HepG2 (cell line): ENCODE results near the gene NUBP1. TPM values are rescaled to one million over a fixed set of nuclear protein-coding genes. Genes with fewer than 3 reads are reported as not detected.

Experiments used
- ATAC-seq: fragments of 200-7000 bp; cut with Tn5 transposase; 3 replicates; pipeline ENCODE4 v1.9.1; 2020; ENCODE audit warnings: mild to moderate bottlenecking, moderate library complexity
- BruUV-seq: library from RNA; stranded (reverse); fragments of 400-500 nt; replicated peaks from 2 replicates; lab custom pipeline; 2021; lab: Mats Ljungman, UMichigan
- CTCF ChIA-PET: fragments of 300-600 bp; formaldehyde crosslinking; extraction: SDS; loops from one replicate; lab custom pipeline; 2021; ENCODE audit warnings: low total read pairs, inconsistent platforms, low intra/inter-chr PET ratio; lab: Yijun Ruan, JAX
- POLR2A ChIA-PET: fragments of 350-600 bp; sonication (Branson Sonifier 250); formaldehyde crosslinking; loops from one replicate; lab custom pipeline; 2020; ENCODE audit warnings: antibody characterized with exemption, inconsistent platforms; lab: Yijun Ruan, JAX
- DNase-seq: peaks from one replicate; pipeline ENCODE4 v3.0.0-alpha.2; 2015; ENCODE audit warnings: low spot score
- FAIRE-seq: peaks from 3 replicates; lab custom pipeline; 2011; peaks lifted over from hg19 to GRCh38; lab: Jason Lieb, UNC
- H2AFZ ChIP-seq: one replicate; pipeline ENCODE4 v1.6.1; 2011; ENCODE audit warnings: low read length, inconsistent platforms
- H3K27ac ChIP-seq: fragments of 300-600 bp; 3 replicates; pipeline ENCODE4 v1.8.0; 2011; ENCODE audit warnings: mixed run types, mild to moderate bottlenecking, mixed read lengths, low read length, inconsistent platforms; ENCODE audit not compliant: insufficient read depth; ENCODE audit errors: extremely low read length
- H3K27me3 ChIP-seq, 2 experiments: fragments of 200-600 bp in 1 of 2; 2 replicates in 1 of 2; 3 replicates in 1 of 2; pipeline versions ENCODE4 v1.6.0 to v1.8.0; 2011; ENCODE audit warnings: low read length in 2 of 2, mild to moderate bottlenecking in 2 of 2, moderate library complexity in 2 of 2, inconsistent platforms in 1 of 2; ENCODE audit not compliant: insufficient read depth in 2 of 2, control insufficient read depth in 1 of 2
- H3K36me3 ChIP-seq, 2 experiments: fragments of 200-600 bp in 1 of 2; replicated peaks in 1 of 2; 2 replicates in 1 of 2; 3 replicates in 1 of 2; pipeline versions ENCODE4 v1.5.1 to v1.8.0; 2011; ENCODE audit warnings: low read length in 2 of 2, inconsistent platforms in 1 of 2; ENCODE audit not compliant: insufficient read depth in 2 of 2, control insufficient read depth in 1 of 2
- H3K4me1 ChIP-seq: 2 replicates; pipeline ENCODE4 v1.5.1; 2012; ENCODE audit warnings: low read length, inconsistent platforms; ENCODE audit not compliant: insufficient read depth
- H3K4me2 ChIP-seq: 2 replicates; pipeline ENCODE4 v1.6.0; 2011; ENCODE audit warnings: low read depth, low read length, inconsistent platforms
- H3K4me3 ChIP-seq, 3 experiments: fragments of 200-600 bp in 1 of 3; sonication (generic), shearing (Covaris generic) in 1 of 3; replicated peaks in 1 of 3; 2 replicates each; pipeline ENCODE4 v1.5.1; 2011 to 2016; ENCODE audit warnings: low read length in 3 of 3, inconsistent platforms in 2 of 3, low read depth in 2 of 3, mild to moderate bottlenecking in 2 of 3, control low read depth in 1 of 3, mixed read lengths in 1 of 3; ENCODE audit not compliant: insufficient read depth in 1 of 3
- H3K79me2 ChIP-seq: one replicate; pipeline ENCODE4 v1.6.1; 2011; ENCODE audit warnings: low read length, inconsistent platforms; ENCODE audit not compliant: insufficient read depth
- H3K9ac ChIP-seq: 2 replicates; pipeline ENCODE4 v1.6.0; 2011; ENCODE audit warnings: mild to moderate bottlenecking, low read depth, low read length, inconsistent platforms; ENCODE audit not compliant: insufficient read depth
- H3K9me3 ChIP-seq: 2 replicates; pipeline ENCODE4 v1.5.1; 2012; ENCODE audit warnings: mild to moderate bottlenecking, low read length
- H4K20me1 ChIP-seq: 2 replicates; pipeline ENCODE4 v1.6.0; 2011; ENCODE audit warnings: inconsistent platforms, mild to moderate bottlenecking, low read length, moderate library complexity; ENCODE audit not compliant: insufficient read depth
- CREBL2 ChIP-seq: sonication (generic); formaldehyde crosslinking; IDR thresholded peaks from 2 replicates; pipeline ENCODE4 v1.8.1; 2023; ENCODE audit warnings: missing genetic modification reagents, mild to moderate bottlenecking, borderline replicate concordance
- REL ChIP-seq: sonication (generic); formaldehyde crosslinking; conservative IDR thresholded peaks from 2 replicates; pipeline ENCODE4 v1.8.0; 2022; ENCODE audit warnings: mild to moderate bottlenecking, missing genetic modification reagents, moderate library complexity
- WGBS: methylation state at CpG from one replicate; pipeline ENCODE4 v1.1.6; 2017; ENCODE audit warnings: low lambda C conversion rate; 5-methylcytosine and 5-hydroxymethylcytosine counted together
- in situ Hi-C: cut with HindIII; loops from 2 replicates; pipeline ENCODE4 v1.10.0; 2017; ENCODE audit warnings: low pct_unique_long_range_greater_than_20kb; ENCODE audit not compliant: extremely low pct_ligation_motif_present
- intact Hi-C: fragments of 100-400 bp; cut with micrococcal nuclease; formaldehyde crosslinking; loops from one replicate; pipeline ENCODE4 v1.10.0; 2022; ENCODE audit not compliant: unreplicated experiment
- polyA plus RNA-seq, 8 experiments: library from polyadenylated mRNA; depleted of rRNA in 3 of 8; stranded (reverse) in 7 of 8; unstranded in 1 of 8; fragments of >200 nt; fragmentation: Illumina TruSeq in 4 of 8; extraction: Trizol in 4 of 8; gene quantifications; 2 replicates each; pipeline versions ENCODE4 v1.2.1 to v1.2.3, GENCODE V29; 2011 to 2016; ENCODE audit warnings: low read depth in 4 of 8, missing spikeins in 1 of 8, mixed read lengths in 1 of 8; ENCODE audit not compliant: insufficient read depth in 1 of 8
- total RNA-seq, 5 experiments: library from RNA; depleted of rRNA; stranded (reverse); fragments of >200 nt; fragmentation: Illumina TruSeq; extraction: Trizol; gene quantifications; 2 replicates each; pipeline ENCODE4 v1.2.3, GENCODE V29; 2016; ENCODE audit warnings: low read depth in 1 of 5
- TF ChIP-seq, protein P1 (sequence below): sonication (generic); formaldehyde crosslinking; IDR thresholded peaks from 2 replicates; pipeline ENCODE4 v1.9.0; 2022; ENCODE audit warnings: missing genetic modification reagents, mild to moderate bottlenecking, borderline replicate concordance
- TF ChIP-seq, protein P2 (sequence below): fragments of 450-650 bp; IDR thresholded peaks from 2 replicates; pipeline ENCODE4 v1.6.1; 2016

The NUBP1 gene
- total and polyA plus RNA-seq, 2 of the 13 experiments (the other 11 are each of a cell fraction or from before 2014, with no cell fraction given) = 53.5 to 70.4 TPM

DNA sequence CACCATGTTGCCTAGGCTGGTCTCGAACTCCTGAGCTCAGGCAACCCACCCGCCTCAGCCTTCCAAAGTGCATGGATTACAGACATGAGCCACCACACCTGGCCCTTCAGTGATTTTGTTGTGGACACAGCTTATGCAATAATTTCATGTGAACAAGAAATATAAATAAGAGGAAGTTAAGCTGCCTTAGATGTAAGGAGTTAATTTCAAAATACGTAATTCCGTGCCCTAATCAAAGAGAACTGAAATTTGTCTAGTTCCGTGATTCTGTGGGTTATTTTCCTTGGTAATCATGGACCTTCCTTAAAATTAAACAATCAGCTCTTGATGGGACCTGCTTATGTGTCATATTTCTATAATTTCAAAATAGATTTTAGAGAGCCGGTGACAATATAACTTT, 63.1 kb downstream of the NUBP1 start:
- intact Hi-C loops = no loop called here
- TF ChIP-seq CREBL2 (no peak), REL (CRISPR knock-in tag) (no peak)
- TF ChIP-seq, all 625 proteins: peak for 0
- no peak overlapping the region for H2AFZ ChIP-seq
- in situ Hi-C loops = no loop called here
- FAIRE-seq (no peak), DNase-seq (no peak), ATAC-seq (no peak)
- 34% methylated on average over 6 of the region's 6 CpGs for WGBS
- no peaks in the 10 kb centered on the region for H3K4me1 ChIP-seq
- BruUV-seq = no TSS peak
- no peak overlapping the region for H3K9ac ChIP-seq
- CTCF ChIA-PET = no interaction called here
- H3K4me3 ChIP-seq = no peak overlapping the region
- H3K9me3 ChIP-seq = no peaks in the 10 kb centered on the region
- no peak overlapping the region for H3K27ac ChIP-seq
- H4K20me1 ChIP-seq = no peaks in the 10 kb centered on the region
- POLR2A ChIA-PET = no interaction called here
- no peak overlapping the region for H3K4me2 ChIP-seq
- H3K79me2 ChIP-seq = no peaks in the 10 kb centered on the region
- no peaks in the 10 kb centered on the region for H3K36me3 ChIP-seq
- peaks cover 2 to 9% of the 10 kb centered on the region in 2 experiments; a peak in 2 of 5 replicates for H3K27me3 ChIP-seq

- no TSS peak for BruUV-seq
- in situ Hi-C loops = no loop called here
Measured at GRCh38 chr16:10808218-10808617, 64.6 kb downstream of the NUBP1 start.

More at GRCh38 chr16:10808218-10808617, 64.6 kb downstream of the NUBP1 start:
- intact Hi-C loops = no loop called here
- Histone ChIP-seq H3K36me3 (no peaks in the 10 kb centered on the region), H3K4me1 (no peaks in the 10 kb centered on the region), H4K20me1 (no peaks in the 10 kb centered on the region), H3K79me2 (no peaks in the 10 kb centered on the region), H3K27me3 (peaks cover 3 to 9% of the 10 kb centered on the region in 2 experiments; a peak in 2 of 5 replicates), H3K4me2 (no peak overlapping the region), H3K27ac (no peak overlapping the region), H3K4me3 (no peak overlapping the region), H3K9ac (no peak overlapping the region), H2AFZ (no peak overlapping the region), H3K9me3 (no peaks in the 10 kb centered on the region)
- CTCF ChIA-PET = no interaction called here
- ATAC-seq (no peak), DNase-seq (no peak)
- POLR2A ChIA-PET = no interaction called here
- WGBS = 20% methylated on average over 3 of the region's 3 CpGs
- TF ChIP-seq, protein P1, sequence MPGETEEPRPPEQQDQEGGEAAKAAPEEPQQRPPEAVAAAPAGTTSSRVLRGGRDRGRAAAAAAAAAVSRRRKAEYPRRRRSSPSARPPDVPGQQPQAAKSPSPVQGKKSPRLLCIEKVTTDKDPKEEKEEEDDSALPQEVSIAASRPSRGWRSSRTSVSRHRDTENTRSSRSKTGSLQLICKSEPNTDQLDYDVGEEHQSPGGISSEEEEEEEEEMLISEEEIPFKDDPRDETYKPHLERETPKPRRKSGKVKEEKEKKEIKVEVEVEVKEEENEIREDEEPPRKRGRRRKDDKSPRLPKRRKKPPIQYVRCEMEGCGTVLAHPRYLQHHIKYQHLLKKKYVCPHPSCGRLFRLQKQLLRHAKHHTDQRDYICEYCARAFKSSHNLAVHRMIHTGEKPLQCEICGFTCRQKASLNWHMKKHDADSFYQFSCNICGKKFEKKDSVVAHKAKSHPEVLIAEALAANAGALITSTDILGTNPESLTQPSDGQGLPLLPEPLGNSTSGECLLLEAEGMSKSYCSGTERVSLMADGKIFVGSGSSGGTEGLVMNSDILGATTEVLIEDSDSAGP (CRISPR knock-in tag) = no peak
- TF ChIP-seq, protein P2, sequence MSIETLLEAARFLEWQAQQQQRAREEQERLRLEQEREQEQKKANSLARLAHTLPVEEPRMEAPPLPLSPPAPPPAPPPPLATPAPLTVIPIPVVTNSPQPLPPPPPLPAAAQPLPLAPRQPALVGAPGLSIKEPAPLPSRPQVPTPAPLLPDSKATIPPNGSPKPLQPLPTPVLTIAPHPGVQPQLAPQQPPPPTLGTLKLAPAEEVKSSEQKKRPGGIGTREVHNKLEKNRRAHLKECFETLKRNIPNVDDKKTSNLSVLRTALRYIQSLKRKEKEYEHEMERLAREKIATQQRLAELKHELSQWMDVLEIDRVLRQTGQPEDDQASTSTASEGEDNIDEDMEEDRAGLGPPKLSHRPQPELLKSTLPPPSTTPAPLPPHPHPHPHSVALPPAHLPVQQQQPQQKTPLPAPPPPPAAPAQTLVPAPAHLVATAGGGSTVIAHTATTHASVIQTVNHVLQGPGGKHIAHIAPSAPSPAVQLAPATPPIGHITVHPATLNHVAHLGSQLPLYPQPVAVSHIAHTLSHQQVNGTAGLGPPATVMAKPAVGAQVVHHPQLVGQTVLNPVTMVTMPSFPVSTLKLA = peak; percentile 74
- TF ChIP-seq, all 625 proteins: peak for 1
- FAIRE-seq = no peak
